ENCODE data around the gene OR52A1.

The OR52A1 gene

DNA sequence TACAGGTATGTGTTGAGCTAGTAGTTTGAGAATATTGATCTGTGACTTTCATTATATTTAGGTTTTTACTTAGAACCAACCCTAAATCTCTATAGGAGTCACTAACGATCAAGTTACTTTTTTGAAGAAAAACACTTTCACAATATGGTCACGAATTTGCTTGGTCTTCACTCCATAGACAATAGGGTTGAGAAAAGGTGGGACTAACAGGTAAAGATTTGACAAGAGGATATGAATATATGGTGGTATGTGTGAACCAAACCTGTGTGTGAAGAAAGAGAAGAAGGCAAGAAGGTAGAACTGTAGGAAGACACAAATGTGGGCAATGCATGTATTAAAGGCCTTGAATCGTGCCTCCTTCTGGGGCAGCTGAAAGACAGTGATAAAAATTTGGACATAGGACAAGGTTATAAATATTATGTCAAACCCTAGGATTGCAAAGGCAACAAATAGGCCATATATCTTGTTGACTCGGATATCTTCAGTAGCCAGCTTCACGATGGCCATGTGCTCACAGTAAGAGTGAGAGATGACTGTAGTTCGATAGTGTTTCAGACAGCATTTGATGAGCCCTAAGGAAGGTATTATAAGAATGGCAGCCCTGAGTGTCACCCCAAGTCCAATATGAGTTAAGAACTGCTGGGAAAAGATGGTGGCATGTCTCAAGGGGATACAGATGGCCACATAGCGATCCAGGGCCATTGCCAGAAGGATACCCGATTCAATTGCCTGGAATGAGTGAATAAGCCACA lies 22.8 kb downstream of the OR52A1 start:
- no peak for DNase-seq

DNA sequence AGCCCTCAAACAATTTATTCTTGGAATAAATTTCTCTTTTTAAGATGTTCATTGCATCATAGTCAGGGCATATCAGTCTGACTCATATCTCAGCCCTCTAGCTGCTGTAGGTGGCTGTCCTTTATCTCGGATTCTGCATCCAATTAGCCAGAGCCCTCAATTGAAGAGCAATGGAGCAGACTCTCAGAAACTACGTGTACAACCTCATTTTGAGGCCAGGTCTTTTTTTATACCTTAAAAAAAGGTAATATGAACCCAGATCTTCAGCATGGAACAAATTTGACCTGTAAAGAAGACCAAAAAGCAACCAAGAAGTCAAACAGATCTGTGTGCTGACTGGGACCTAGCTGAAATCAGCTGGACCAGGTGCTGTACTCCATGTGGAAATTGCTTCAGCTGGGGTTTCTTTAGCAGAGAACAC lies 25.1 kb downstream of the OR52A1 start:
- DNase-seq = no peak

DNA sequence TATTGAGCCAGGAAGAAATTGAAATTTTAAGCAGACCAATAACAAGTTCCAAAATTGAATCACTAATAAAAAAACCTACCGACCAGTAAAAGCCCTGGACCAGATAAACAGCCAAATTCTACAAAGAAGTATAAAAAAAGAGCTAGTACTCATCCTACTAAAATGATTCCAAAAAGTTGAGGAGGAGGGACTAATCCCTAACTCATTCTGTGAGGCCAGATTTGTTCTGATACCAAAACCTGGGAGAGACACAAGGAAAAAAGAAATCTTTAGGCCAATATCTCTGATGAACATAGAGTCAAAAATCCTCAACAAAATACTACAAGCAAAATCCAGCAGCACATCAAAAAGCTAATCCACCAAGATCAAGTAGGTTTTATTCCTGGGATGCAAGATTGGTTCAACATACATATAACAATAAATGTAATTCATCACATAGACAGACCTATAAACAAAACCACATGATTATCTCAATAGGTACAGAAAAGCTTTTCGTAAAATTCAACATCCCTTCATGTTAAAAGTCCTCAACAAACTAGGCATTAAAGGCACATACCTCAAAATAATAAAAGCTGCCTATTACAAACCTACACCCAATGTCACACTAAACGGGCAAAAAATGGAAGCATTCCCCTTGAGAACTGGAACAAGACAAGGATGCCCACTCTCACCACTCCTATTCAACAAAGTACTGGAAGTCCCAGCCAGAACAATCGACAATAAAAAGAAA lies 29.5 kb downstream of the OR52A1 start:
- DNase-seq = no peak

DNA sequence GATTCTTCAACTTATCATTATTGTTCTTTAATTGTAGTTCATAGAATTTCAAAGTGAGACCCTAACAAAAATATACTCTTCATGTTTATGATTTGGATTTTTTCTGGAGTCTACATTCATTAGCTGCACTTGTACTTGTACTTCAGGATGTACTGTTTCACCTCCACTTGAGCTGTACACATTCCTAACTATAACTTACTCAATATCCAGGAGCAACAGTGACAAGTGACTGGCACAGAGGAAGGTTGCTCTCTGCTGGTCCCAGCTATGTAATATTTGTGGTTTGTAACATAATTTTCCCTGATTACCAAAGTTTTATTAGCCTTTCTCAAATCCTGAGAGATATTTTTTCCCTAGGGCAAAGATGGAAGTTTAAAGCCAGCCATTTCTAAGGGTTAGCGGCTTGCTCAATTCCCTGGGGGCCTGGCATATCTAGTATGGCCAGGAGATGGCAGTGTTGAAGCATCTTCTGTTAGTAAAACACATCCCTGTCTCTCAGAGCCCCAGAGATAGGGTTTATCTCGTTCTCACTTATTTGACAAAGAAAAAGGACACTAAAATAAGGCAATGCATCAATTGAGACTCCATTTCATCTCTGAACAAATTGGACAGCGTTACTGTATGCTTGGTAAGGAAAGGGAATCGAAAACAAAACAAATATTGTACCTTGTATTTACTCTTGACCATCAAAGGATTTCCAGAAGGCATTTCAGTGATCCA lies 30.6 kb downstream of the OR52A1 start:
- DNase-seq = peak; percentile 63

DNA sequence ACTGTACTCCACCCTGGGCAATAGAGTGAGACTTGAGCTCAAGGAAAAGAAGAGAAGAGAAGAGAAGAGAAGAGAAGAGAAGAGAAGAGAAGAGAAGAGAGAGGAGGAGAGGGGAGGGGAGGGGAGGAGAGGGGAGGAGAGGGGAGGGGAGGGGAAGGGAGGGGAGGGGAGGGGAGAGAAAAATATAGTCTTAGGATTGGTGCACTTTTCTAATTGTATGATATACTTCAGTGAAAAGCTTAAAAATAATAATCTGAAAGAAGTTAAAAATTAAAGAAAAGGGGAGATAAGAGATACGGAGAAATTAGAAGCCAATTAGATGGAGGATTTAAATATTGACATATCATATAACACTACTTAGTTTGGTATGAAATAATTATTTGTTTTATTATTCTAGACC lies 35.7 kb downstream of the OR52A1 start:
- DNase-seq = no peak

DNA sequence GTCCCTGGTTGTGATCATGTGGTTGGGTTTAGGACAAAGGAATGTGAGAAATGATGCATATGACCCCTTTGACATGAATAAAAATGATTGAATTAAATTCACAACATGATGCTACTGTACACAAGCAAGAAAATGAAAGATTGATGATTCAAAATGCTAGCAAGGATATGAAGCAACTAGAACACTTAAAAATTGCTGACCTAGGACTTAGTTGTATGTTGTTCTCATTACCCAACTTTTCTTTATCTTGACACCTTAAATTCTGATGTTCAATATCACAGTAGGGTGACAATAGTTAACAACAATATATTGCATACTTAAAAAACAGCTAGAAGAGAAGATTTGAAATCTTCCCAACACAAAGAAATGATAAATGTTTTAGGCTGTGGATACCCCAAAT lies 37.0 kb downstream of the OR52A1 start:
- no peak for DNase-seq

DNA sequence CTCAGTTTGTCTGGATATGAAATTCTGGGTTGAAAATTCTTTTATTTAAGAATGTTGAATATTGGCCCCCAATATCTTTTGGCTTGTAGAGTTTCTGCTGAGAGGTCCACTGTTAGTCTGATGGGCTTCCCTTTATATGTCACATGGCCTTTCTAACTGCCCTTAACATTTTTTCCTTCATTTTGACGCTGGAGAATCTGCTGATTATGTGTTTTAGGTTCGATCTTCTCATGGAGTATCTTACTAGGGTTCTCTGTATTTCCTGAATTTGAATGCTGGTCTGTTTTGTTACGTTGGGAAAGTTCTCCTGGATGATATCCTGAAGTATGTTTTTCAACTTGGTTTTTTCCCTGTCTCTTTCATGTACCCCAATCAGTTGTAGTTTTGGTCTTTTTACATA lies 39.2 kb downstream of the OR52A1 start:
- no peak for DNase-seq

DNA sequence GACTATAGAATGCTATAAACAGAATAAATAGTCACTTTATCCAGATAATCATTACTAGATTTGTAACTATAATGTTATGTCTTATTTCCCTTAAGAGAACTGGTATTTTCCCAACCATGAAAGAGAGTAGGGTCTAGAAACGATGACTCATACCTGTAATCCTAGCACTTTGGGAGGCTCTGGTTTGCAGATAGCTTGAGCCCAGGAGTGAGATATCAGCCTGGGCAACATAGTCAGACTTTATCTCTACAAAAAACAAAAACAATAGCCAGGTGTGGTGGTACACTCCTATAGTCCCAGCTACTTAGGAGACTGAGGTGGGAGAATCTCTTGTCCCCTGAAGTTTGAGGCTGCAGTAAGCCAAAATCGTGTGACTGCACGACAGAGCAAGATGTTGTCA lies 47.3 kb downstream of the OR52A1 start:
- no peak for DNase-seq

DNA sequence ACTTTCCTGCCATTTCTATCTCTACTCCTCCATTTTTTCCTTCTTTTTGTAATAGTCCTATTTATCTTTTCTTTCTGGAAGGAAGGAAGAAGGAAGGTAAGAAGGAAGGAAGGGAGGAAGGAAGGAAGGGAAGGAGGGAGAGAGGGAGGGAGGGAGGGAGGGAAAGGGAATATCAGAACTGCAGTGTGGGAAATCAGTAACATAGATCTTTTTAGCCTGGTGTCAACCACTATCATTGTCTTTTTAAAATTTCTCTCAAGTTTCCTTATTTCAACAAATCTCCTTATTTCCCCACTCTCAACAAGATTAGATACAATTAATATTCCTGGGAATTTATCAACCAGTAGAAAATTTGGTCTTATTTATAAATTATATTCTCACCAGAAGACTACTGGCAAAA lies 51.5 kb downstream of the OR52A1 start:
- DNase-seq = no peak

DNA sequence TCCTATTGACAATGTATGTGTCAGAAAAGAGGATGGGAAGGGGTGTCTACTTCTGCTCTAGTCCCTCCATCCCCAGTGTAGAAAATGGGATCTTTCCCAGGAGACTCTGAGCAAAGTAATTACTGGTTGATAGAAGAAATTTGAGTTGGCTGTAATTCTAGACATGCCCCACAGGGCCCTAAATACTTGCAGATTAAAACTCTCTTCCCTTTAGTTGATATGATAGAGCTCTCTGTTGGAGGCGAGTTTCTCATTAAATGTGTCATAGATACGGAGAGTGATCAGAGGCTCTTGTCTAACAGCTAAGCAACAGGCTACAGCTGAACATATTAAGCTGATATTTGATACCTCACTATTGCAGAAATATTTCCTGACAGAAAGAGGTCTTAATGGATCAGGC lies 52.3 kb downstream of the OR52A1 start:
- no peak for DNase-seq

DNA sequence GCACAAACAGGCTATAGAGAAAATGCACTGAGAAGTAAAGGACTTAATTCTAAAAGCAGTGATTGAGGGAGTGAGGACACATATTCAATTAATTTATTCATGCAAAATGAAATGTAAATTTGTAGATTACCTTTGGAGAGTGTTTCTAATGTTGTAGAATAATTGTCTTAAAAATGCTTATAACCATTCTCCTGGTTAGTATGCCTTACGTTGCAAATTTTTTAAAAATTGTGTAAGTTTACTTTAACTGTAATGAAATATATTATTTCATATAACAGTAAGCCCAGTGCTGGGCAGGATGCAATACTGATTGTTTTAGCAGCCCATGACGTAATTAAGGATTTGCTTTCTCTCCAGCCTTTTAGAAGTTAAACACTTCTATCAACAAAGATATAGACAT lies 58.5 kb downstream of the OR52A1 start:
- no peak for DNase-seq

Data from femur (tissue), 1 donor.